HG02938 (cell line): Measurements from ENCODE around the gene POLG.

Source experiments
- ATAC-seq: cut with Tn5 transposase; IDR thresholded peaks from one replicate; pipeline ENCODE4 v1.9.1; 2021; ENCODE audit warnings: mild to moderate bottlenecking, moderate library complexity; ENCODE audit not compliant: unreplicated experiment

The POLG gene

GRCh38 chr15:89334510-89335297 is at the start of gene POLG:
Gene POLG (minus strand): TSS chr15:89334824. CDS start chr15:89333754, 1,070 bp downstream.
- ATAC-seq, result peak; percentile 81

- ATAC-seq, result no peak
Observed at GRCh38 chr15:89384176-89384604, 49.6 kb upstream of the POLG start.

- no peak for ATAC-seq
Observed at GRCh38 chr15:89383365-89384175, 48.9 kb upstream of the POLG start.

- no peak for ATAC-seq
Observed at GRCh38 chr15:89381888-89382686, 47.5 kb upstream of the POLG start.

DNA sequence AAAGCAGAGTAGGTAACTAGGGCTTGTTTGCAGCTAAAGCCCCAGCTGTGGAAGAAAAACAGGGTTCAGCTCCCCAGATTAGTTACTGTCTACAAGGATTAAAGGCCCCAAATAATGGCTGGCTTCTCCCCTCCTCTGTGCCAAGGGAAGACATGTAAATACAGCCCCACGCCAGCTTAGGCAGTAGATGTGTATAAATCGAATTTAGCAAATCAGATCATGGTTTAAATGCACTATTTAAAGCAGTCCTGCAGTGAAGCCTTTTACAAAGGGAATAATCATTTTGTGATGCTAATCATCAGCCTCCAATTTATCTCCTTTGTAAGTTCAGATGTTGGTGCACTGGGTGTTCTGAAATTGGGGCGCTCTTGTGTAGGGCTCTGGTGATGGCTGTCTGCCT is 46.7 kb upstream of the POLG start:
- no peak for ATAC-seq

DNA sequence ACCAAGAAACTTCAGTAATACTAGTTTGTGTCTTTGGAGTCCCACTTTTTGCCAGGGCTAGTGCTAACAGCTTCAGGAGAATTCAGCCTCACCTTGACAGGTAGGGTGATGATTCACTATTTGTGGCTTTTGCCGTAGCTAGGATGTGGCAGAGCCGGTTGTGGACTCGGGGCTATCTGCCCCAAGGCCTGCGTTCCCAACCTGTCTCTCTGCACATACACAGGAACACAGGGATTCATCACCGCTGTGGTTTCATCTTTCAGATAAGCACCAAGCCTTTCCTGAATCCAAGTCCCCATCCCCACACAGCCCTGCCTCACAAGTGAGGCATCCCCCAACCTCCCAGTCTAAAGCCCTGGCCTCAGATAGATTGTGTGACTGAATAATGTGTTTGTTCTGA is 45.2 kb upstream of the POLG start:
- ATAC-seq, result no peak

- no peak for ATAC-seq
Observed at GRCh38 chr15:89379251-89379695, 44.6 kb upstream of the POLG start.

DNA sequence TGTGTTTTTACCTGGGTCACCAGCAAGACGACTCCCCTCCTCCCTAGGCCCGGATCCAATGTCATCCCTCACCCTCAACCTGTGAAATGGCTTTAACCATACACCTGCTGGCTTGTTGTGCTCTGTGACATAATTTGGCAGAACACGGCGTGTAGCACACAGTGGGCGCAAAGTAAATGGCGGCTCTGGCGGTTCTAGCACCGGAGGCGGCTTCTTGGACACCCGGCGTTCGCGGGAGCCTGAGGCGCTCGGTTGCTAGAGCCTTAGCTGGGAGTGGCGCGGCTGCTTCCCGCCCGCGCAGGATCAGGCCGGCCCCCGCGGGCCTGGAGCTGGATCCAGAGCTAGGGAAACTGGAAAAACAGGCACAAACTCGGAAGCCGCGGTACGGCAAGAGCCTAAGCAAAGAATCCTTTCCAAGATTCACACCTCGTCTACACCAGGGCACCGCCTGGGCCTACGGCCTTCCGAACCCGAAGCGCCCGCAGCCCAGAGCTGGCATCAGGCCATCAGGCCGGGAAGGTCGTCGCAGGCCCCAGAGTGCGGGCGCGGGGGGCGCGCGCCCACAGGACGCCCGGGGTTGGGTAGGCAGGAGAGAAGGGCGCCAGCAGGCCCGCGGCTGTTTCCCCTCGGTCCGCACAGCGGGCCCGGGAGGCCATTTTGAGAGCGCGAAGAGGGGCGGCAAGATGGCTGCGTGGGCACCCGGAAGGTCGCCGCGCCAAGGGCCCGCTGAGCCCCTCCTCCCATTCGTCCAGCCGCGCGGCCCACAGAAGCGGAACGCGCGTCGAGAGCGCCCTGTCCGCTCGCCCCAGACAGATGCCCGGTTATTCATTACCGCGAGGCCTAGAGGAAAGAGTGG is 43.9 kb upstream of the POLG start:
- ATAC-seq, result no peak

GRCh38 chr15:89377842-89378295 is 43.2 kb upstream of the POLG start:
- no peak for ATAC-seq

- ATAC-seq, result no peak
Observed at GRCh38 chr15:89377024-89377841, 42.6 kb upstream of the POLG start.

GRCh38 chr15:89376388-89376787 is 41.8 kb upstream of the POLG start:
- ATAC-seq, result no peak

DNA sequence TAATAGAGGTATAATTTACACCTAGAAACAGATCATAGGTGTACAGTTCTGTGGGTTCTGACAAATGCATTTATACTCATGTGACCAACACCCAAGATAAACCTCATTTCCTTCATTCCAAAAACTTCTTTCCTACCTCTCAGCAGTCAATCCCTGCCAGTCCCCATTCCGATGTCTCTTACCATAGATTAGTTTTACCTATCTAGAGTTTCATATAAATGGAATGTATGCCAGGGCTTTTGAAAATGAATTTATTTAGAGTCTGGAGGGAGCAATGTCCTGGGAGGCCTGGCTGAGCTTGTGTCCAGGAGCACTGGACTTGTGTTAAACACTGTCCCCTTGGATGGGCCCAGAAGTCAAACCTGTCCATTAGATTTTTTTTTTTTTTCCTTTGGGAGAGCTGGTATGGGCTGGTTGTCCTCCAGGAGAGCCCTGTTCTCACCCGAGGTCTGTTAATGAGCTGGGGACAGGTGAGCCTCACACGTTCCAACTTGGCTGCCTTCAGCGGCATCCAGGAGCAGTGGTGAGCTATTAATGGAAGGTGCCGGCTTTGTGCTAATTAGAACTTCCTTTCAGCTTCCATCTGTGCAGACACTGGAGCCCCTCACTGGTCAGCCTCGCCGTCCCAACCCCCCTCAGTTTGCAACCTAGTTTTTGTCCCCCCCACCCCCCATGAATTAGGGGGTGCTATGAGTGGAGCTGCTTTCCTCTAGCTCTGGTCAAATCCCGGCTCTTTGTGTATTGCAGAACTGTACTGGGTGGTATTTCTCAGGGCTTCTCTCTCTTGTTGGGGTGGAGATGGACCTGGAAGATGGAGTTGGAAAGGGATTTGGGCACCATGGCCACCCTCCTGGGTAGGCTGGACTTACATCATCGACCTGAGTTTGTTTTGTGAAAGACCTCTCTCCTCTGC is 40.7 kb upstream of the POLG start:
- ATAC-seq, result no peak

GRCh38 chr15:89374086-89374981 is 39.7 kb upstream of the POLG start:
- no peak for ATAC-seq

- no peak for ATAC-seq
Observed at GRCh38 chr15:89372069-89372935, 37.7 kb upstream of the POLG start.

DNA sequence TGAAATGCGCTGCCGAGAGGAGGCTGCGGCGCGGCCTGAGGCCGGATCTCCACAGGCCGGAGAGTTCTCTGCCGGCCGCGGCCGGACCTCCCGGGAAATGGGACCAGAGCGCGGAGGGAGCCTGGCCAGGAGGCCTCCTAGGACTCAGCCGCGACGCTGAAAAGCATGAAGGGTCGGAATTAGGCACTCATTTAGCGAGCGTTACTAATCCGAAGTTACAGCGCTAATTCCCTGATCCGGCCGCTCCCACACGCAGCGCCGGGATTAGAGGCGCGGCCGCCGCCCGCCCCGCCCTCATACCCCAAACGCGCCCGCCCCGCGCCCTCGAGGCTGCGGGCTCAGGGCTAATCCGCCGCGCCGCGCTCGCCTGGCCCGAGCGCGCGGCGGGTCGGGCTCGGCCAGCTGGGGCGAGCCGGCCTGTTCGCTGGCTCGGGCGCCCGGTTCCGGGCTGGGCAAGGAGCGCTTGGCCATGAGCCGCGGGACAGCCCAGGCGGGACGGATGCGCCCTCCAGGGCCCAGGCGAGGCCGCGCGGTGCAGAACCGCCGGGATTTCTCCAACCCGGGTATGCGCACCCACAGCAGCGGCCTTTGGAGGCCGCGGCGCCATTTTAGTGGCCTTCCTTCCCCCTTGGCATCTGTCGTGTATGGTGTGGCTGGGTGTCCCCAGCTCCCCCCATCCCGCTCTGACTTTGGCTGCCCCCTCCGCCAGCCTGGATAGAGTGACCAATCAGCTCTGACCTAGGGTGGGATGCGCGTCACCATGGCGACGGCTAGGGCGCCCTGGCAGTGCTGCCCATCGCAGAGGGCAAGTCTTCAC is 36.8 kb upstream of the POLG start:
- ATAC-seq, result no peak

DNA sequence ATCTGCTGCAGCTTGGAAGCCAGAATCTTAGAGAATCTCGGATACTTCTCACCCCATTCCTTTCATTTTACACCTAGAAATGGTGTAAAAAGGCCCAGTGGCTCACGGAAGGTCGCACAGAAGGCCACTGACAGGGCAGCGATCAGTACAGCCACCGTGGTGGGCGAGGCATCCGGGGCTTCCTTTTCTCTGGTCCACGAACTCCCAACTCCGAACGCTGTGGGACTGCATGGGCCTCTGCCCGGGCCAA is 36.3 kb upstream of the POLG start:
- ATAC-seq, result no peak
